ENCODE data around the gene RANBP9.
A peak's percentile ranks its signal among the peaks of the same experiment; 100 is the strongest.

Gene RANBP9

DNA sequence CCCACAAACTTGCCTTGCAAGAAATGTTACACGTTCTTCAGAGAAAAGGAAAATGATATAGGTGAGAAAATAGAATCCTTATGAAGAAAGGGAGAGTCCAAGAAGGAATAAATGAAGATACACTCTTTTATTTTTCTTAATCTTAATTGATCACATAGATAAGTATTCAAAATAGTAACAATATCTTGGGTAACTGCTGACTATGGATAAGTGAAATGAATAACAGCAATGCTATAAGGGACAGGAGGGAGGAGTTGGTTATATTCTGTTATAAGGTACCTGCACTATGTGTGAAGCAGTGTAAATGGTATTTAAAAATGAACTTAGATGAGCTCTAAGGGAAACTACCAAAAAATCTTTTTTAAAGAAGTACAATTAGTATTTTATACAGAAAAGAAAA, 38.3 kb downstream of the RANBP9 start:
- TF ChIP-seq, protein P1, sequence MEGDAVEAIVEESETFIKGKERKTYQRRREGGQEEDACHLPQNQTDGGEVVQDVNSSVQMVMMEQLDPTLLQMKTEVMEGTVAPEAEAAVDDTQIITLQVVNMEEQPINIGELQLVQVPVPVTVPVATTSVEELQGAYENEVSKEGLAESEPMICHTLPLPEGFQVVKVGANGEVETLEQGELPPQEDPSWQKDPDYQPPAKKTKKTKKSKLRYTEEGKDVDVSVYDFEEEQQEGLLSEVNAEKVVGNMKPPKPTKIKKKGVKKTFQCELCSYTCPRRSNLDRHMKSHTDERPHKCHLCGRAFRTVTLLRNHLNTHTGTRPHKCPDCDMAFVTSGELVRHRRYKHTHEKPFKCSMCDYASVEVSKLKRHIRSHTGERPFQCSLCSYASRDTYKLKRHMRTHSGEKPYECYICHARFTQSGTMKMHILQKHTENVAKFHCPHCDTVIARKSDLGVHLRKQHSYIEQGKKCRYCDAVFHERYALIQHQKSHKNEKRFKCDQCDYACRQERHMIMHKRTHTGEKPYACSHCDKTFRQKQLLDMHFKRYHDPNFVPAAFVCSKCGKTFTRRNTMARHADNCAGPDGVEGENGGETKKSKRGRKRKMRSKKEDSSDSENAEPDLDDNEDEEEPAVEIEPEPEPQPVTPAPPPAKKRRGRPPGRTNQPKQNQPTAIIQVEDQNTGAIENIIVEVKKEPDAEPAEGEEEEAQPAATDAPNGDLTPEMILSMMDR (conservative IDR thresholded peaks at IDR 0.05; ENCODE audit: low read length), result no peak
- no peak for DNase-seq (ENCODE audit: low read depth)
- H3K4me3 ChIP-seq (ENCODE audit: low read length), result no peak overlapping the region

GRCh38 chr6:13672904-13673303, 38.7 kb downstream of the RANBP9 start:
- no peak for DNase-seq (ENCODE audit: low read depth)
- TF ChIP-seq, protein P1 (conservative IDR thresholded peaks at IDR 0.05; ENCODE audit: low read length), result no peak
- no peak overlapping the region for H3K4me3 ChIP-seq (ENCODE audit: low read length)

- no peak overlapping the region for H3K4me3 ChIP-seq (ENCODE audit: low read length)
- TF ChIP-seq, protein P1 (conservative IDR thresholded peaks at IDR 0.05; ENCODE audit: low read length), result no peak
- no peak for DNase-seq (ENCODE audit: low read depth)
Observed at GRCh38 chr6:13671548-13672127, 40.0 kb downstream of the RANBP9 start.

DNA sequence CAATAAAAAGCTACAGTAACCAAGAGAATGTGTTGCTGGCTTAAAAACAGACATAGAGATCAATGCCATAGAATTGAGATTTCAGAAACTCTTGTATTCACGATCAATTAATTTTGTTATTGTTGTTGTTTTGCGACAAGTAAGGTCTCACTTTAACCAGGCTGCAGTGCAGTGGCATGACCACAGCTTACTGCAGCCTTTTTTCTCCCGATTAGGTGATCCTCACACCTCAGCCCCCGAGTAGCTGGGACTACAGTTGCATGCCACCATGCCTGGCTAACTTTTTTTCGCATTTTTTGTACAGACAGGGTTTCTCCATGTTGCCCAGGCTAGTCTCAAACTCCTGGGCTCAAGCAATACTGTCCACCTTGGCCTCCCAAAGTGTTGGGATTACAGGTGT, 42.2 kb downstream of the RANBP9 start:
- TF ChIP-seq, protein P1 (conservative IDR thresholded peaks at IDR 0.05; ENCODE audit: low read length), result no peak
- H3K4me3 ChIP-seq (ENCODE audit: low read length), result no peak overlapping the region
- DNase-seq (ENCODE audit: low read depth), result no peak

DNA sequence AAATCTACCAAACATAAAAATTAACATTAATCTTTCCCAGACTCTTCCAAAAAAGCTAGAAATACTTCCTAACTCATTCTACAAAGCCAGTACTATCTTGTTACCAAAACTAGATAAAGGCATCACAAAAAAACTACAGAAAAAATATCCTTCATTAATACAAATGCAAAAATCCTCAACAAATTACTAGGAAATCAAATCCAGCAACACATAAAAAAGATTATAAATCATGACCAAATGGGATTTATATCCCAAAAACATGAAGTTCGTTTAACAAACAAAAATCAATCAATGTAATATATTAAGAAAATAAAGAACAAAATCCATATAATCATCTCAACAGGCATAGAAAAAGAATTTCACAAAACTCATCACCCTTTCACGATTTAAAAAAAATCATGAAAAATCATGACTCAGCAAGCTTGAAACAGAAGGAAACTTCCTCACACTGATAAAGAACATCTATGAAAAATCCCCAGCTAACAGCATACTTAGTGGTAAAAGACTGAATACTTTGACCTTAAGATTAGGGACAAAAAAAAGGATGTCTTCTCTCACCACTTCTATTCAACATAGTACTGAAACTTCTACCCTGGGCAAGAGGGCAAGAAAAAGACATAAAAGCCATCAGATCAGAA, 43.2 kb downstream of the RANBP9 start:
- TF ChIP-seq, protein P1 (conservative IDR thresholded peaks at IDR 0.05; ENCODE audit: low read length), result no peak
- H3K4me3 ChIP-seq (ENCODE audit: low read length), result no peak overlapping the region
- no peak for DNase-seq (ENCODE audit: low read depth)

GRCh38 chr6:13667655-13668054, 44.0 kb downstream of the RANBP9 start:
- H3K4me3 ChIP-seq (ENCODE audit: low read length), result no peak overlapping the region
- DNase-seq (ENCODE audit: low read depth), result peak; percentile 25
- TF ChIP-seq, protein P1 (conservative IDR thresholded peaks at IDR 0.05; ENCODE audit: low read length), result no peak
